Measurements from ENCODE around the gene SPATA6L. TPM values are rescaled to one million over a fixed set of nuclear protein-coding genes. Genes with fewer than 3 reads are reported as not detected.

The SPATA6L gene
- total and polyA plus RNA-seq, 2 of the 4 experiments (the other 2 are of a cell fraction): 0.18 to 0.84 TPM

- peak; percentile 59 for TF ChIP-seq CTCF (conservative IDR thresholded peaks at IDR 0.05; ENCODE audit: low read depth, low read length)
- no peak for TF ChIP-seq FOS (IDR thresholded peaks at IDR 0.05; ENCODE audit: low read depth, low read length)
- TF ChIP-seq RCOR1 (IDR thresholded peaks at IDR 0.05; ENCODE audit: insufficient replicate concordance, low read length): no peak
- TF ChIP-seq CEBPB (IDR thresholded peaks at IDR 0.05; ENCODE audit: low read depth, low read length): peak; percentile 29; the same call in 1 of the 2 replicates
These were observed 13.2 kb upstream of the SPATA6L start, which contains the start of gene CDC37L1 (continued) for GRCh38 chr9:4679268-4680172.
